Ovary (tissue), 9 donors: Measurements from ENCODE around the gene ANG. TPM values are rescaled to one million over a fixed set of nuclear protein-coding genes. Genes with fewer than 3 reads are reported as not detected.
"Not testable (repeated sequence)": the region's sequence is repeated elsewhere in the genome, so short reads cannot be mapped to it uniquely, and the experiment has no call there.

Experiments used
- DNase-seq, 5 donors: peaks; one replicate each; pipeline ENCODE4 v3.0.0-alpha.2; 2019 to 2020
- H3K27ac ChIP-seq, 2 donors: fragments of 200-600 bp; one replicate each; pipeline versions ENCODE4 v1.5.1 to v1.8.0; 2019 to 2022
- H3K27me3 ChIP-seq: fragments of 200-600 bp; one replicate; pipeline ENCODE4 v1.8.0; 2022
- H3K36me3 ChIP-seq: fragments of 200-600 bp; sonication (generic); one replicate; pipeline ENCODE4 v1.5.1; 2019
- H3K4me1 ChIP-seq: one replicate; pipeline ENCODE4 v1.8.1; 2013; ENCODE audit warnings: mild to moderate bottlenecking, moderate library complexity; ENCODE audit not compliant: insufficient read depth
- H3K4me3 ChIP-seq: fragments of 200-600 bp; sonication (generic); one replicate; pipeline ENCODE4 v1.5.1; 2017
- H3K9me3 ChIP-seq, 2 donors: fragments of 200-600 bp in 1 of 2; sonication (generic) in 1 of 2; one replicate each; pipeline versions ENCODE4 v1.5.1 to v1.8.1; 2013 to 2019; ENCODE audit warnings: mild to moderate bottlenecking in 1 of 2, moderate library complexity in 1 of 2
- CTCF ChIP-seq, 3 donors: fragments of 450-650 bp in 2 of 3; fragments of 200-600 bp in 1 of 3; IDR thresholded peaks; one replicate each; pipeline versions ENCODE4 v1.5.1 to v1.8.0; 2016 to 2022; ENCODE audit warnings: antibody characterized with exemption in 3 of 3, mild to moderate bottlenecking in 1 of 3
- EP300 ChIP-seq: sonication (generic); formaldehyde crosslinking; IDR thresholded peaks from one replicate; pipeline ENCODE4 v1.6.1; 2017; ENCODE audit warnings: antibody characterized with exemption
- POLR2A ChIP-seq: fragments of 450-650 bp; IDR thresholded peaks from one replicate; pipeline ENCODE4 v1.6.1; 2017; ENCODE audit warnings: antibody characterized with exemption, mild to moderate bottlenecking, moderate library complexity
- WGBS, 3 donors: extraction: QIAGEN DNeasy Blood & Tissue Kit in 1 of 3; methylation state at CpG; one replicate each; pipeline versions ENCODE4 v1.1.5 to v1.1.7; 2013 to 2017; 5-methylcytosine and 5-hydroxymethylcytosine counted together
- intact Hi-C, 4 donors: fragments of 100-400 bp; cut with DNase I; formaldehyde crosslinking; loops; one replicate each; pipeline versions ENCODE4 v1.11.0 to v1.15.1; 2022 to 2023
- polyA plus RNA-seq, 2 donors: library from polyadenylated mRNA; stranded (reverse); fragments of 200-250 nt in 1 of 2; fragments of 350-450 nt in 1 of 2; fragmentation: Illumina TruSeq in 1 of 2; extraction: RNeasy Lipid Tissue Mini Kit (QIAGEN cat#74804) in 1 of 2; gene quantifications; one replicate each; pipeline ENCODE4 v1.2.3, GENCODE V29; 2013 to 2014
- total RNA-seq, 7 donors: library from RNA; depleted of rRNA in 2 of 7; stranded (reverse); fragments of >200 nt in 2 of 7; fragmentation: NEBNext Ultra II Directional in 3 of 7; extraction: Animal tissue kit (Norgen Biotek cat#: 25700) in 3 of 7; gene quantifications; one replicate each; pipeline versions ENCODE4 v1.1.0 to v1.2.4, GENCODE V29; 2016 to 2023
- donor health status: DM: no; HTN: no; CAD: no; lungs with moderate emphysema.
- donor health status: DM: no; HTN: no; CAD: no.
- donor health status: Bipolar disorder and iron deficiency.
- donor health status: DM: yes; HTN: yes; CAD: no.
- donor health status: DM: no; HTN: no; CAD: no.
- donor health status: DM: yes; HTN: yes; CAD: no.

Gene ANG
- total and polyA plus RNA-seq, 9 donors = 13.2 to 80.5 (median 39.4) TPM

- H3K27ac ChIP-seq = no peak overlapping the region
- DNase-seq = no peak
- no peaks in the 10 kb centered on the region for H3K36me3 ChIP-seq
- no peak overlapping the region for H3K4me3 ChIP-seq
- H3K27me3 ChIP-seq = no peaks in the 10 kb centered on the region
- intact Hi-C loops = no loop called here
- WGBS, 3 donors = 77 to 87% (median 81%) methylated on average over 6 of the region's 6 CpGs
- H3K9me3 ChIP-seq = no peaks in the 10 kb centered on the region
- H3K4me1 ChIP-seq = peaks cover 3% of the 10 kb centered on the region
- TF ChIP-seq EP300 = no peak
- no peak for TF ChIP-seq CTCF (IDR thresholded peaks at IDR 0.05)
- no peak for TF ChIP-seq POLR2A
These were observed 32.2 kb downstream of the ANG start for GRCh38 chr14:20720741-20721140.

GRCh38 chr14:20722016-20722415 is 33.5 kb downstream of the ANG start:
- Histone ChIP-seq H3K27ac (no peak overlapping the region), H3K4me1 (peaks cover 3% of the 10 kb centered on the region), H3K9me3 (no peaks in the 10 kb centered on the region), H3K36me3 (no peaks in the 10 kb centered on the region), H3K4me3 (no peak overlapping the region), H3K27me3 (no peaks in the 10 kb centered on the region)
- no peak for TF ChIP-seq EP300
- no peak for TF ChIP-seq CTCF (IDR thresholded peaks at IDR 0.05)
- no peak for TF ChIP-seq POLR2A
- 91 to 94% (median 93%) methylated on average over 12 of the region's 12 CpGs for WGBS, 3 donors
- no peak for DNase-seq
- intact Hi-C loops = no loop called here

GRCh38 chr14:20723488-20723887 is 34.9 kb downstream of the ANG start:
- peaks cover 3% of the 10 kb centered on the region for H3K4me1 ChIP-seq
- H3K27ac ChIP-seq = no peak overlapping the region
- WGBS, 3 donors = 24 to 58% (median 42%) methylated on average over 26 to 28 of the region's 28 CpGs
- H3K27me3 ChIP-seq = no peaks in the 10 kb centered on the region
- DNase-seq = no peak
- TF ChIP-seq CTCF (IDR thresholded peaks at IDR 0.05) = no peak
- TF ChIP-seq POLR2A = no peak
- no peak for TF ChIP-seq EP300
- H3K4me3 ChIP-seq = no peak overlapping the region
- no peaks in the 10 kb centered on the region for H3K36me3 ChIP-seq
- intact Hi-C loops = no loop called here
- H3K9me3 ChIP-seq = no peaks in the 10 kb centered on the region

- 91 to 95% (median 92%) methylated on average over 3 of the region's 3 CpGs for WGBS, 3 donors
- intact Hi-C loops = not testable (repeated sequence)
These were observed 37.6 kb downstream of the ANG start for GRCh38 chr14:20726121-20726520.

GRCh38 chr14:20726531-20726930 is 38.0 kb downstream of the ANG start:
- intact Hi-C loops = no loop called here
- 67 to 84% (median 84%) methylated on average over 1 of the region's 1 CpG for WGBS, 3 donors
- no peaks in the 10 kb centered on the region for H3K36me3 ChIP-seq
- no peaks in the 10 kb centered on the region for H3K9me3 ChIP-seq
- H3K27me3 ChIP-seq = no peaks in the 10 kb centered on the region
- no peak overlapping the region for H3K27ac ChIP-seq
- no peak for DNase-seq
- H3K4me1 ChIP-seq = peaks cover 3% of the 10 kb centered on the region
- H3K4me3 ChIP-seq = no peak overlapping the region
- TF ChIP-seq EP300 = no peak
- TF ChIP-seq POLR2A = no peak
- TF ChIP-seq CTCF (IDR thresholded peaks at IDR 0.05) = no peak

More at GRCh38 chr14:20726121-20726520, 37.6 kb downstream of the ANG start:
- H3K27me3 ChIP-seq, DNase-seq, H3K9me3 ChIP-seq, H3K4me1 ChIP-seq, H3K4me3 ChIP-seq, H3K36me3 ChIP-seq, H3K27ac ChIP-seq: not testable (repeated sequence)
